H1 (cell line): Measurements from ENCODE around the gene CBL. TPM values are rescaled to one million over a fixed set of nuclear protein-coding genes. Genes with fewer than 3 reads are reported as not detected.

Source experiments
- CTCF ChIA-PET: fragments of 300-600 bp; sonication (Branson Sonifier 250); formaldehyde crosslinking; loops from one replicate; lab custom pipeline; 2021; ENCODE audit not compliant: partially characterized antibody; lab: Charles Lee
- POLR2A ChIA-PET: fragments of 300-600 bp; sonication (Branson Sonifier 250); formaldehyde crosslinking; loops from one replicate; lab custom pipeline; 2021; ENCODE audit warnings: inconsistent platforms; ENCODE audit not compliant: partially characterized antibody; lab: Charles Lee
- DNase-seq, 2 experiments: peaks; one replicate each; pipeline versions ENCODE4 v3.0.0 to v3.0.0-alpha.2; 2010 to 2022; ENCODE audit warnings: low spot score in 2 of 2, low read depth in 1 of 2, mixed read lengths in 1 of 2
- FAIRE-seq: peaks from 2 replicates; lab custom pipeline; 2011; peaks lifted over from hg19 to GRCh38; lab: Jason Lieb, UNC
- H2AFZ ChIP-seq: 2 replicates; pipeline ENCODE4 v1.8.1; 2012; ENCODE audit warnings: low read length, inconsistent platforms
- H2AK5ac ChIP-seq: 2 replicates; pipeline ENCODE4 v1.6.1; 2013; ENCODE audit warnings: low read depth, low read length
- H2BK120ac ChIP-seq: replicated peaks from 2 replicates; pipeline ENCODE3; 2013; ENCODE audit warnings: low read depth, low read length, inconsistent platforms
- H2BK12ac ChIP-seq: 2 replicates; pipeline ENCODE4 v1.6.1; 2013; ENCODE audit warnings: low read depth, low read length
- H2BK15ac ChIP-seq: 2 replicates; pipeline ENCODE4 v1.6.1; 2013; ENCODE audit warnings: low read length
- H2BK20ac ChIP-seq: 2 replicates; pipeline ENCODE4 v1.6.1; 2013; ENCODE audit warnings: low read length
- H2BK5ac ChIP-seq: 2 replicates; pipeline ENCODE4 v1.6.1; 2013; ENCODE audit warnings: low read depth, low read length
- H3K14ac ChIP-seq: 2 replicates; pipeline ENCODE4 v1.6.1; 2013; ENCODE audit warnings: inconsistent platforms; ENCODE audit not compliant: insufficient read length
- H3K18ac ChIP-seq: 2 replicates; pipeline ENCODE4 v1.6.1; 2013; ENCODE audit warnings: low read length; ENCODE audit errors: extremely low read depth
- H3K23ac ChIP-seq: 2 replicates; pipeline ENCODE4 v1.6.1; 2013; ENCODE audit warnings: inconsistent platforms; ENCODE audit not compliant: insufficient read length
- H3K23me2 ChIP-seq: 2 replicates; pipeline ENCODE4 v1.6.1; 2013; ENCODE audit warnings: low read depth, low read length
- H3K27ac ChIP-seq: 2 replicates; pipeline ENCODE4 v1.6.1; 2011; ENCODE audit warnings: low read depth, low read length, inconsistent platforms
- H3K27me3 ChIP-seq, 4 experiments: replicated peaks in 1 of 4; 1 replicate in 1 of 4; 2 replicates in 3 of 4; pipeline versions ENCODE4 v1.6.1 to v1.8.1; 2011 to 2013; ENCODE audit warnings: low read length in 3 of 4, mild to moderate bottlenecking in 3 of 4, inconsistent platforms in 2 of 4, mixed read lengths in 2 of 4, moderate library complexity in 1 of 4; ENCODE audit not compliant: control insufficient read depth in 3 of 4, insufficient read depth in 3 of 4; ENCODE audit errors: extremely low read depth in 1 of 4
- H3K36me3 ChIP-seq, 4 experiments: 2 replicates each; pipeline versions ENCODE4 v1.6.1 to v1.8.1; 2011 to 2013; ENCODE audit warnings: mild to moderate bottlenecking in 4 of 4, low read length in 3 of 4, moderate library complexity in 2 of 4, control low read depth in 1 of 4, inconsistent platforms in 1 of 4; ENCODE audit not compliant: insufficient read depth in 4 of 4, control insufficient read depth in 2 of 4
- H3K4ac ChIP-seq: replicated peaks from 2 replicates; pipeline ENCODE3; 2013; ENCODE audit warnings: low read length, low read depth, mixed read lengths, inconsistent platforms; ENCODE audit not compliant: insufficient read length
- H3K4me1 ChIP-seq, 4 experiments: replicated peaks in 1 of 4; 1 replicate in 1 of 4; 2 replicates in 3 of 4; pipeline versions ENCODE4 v1.6.1 to v1.8.1; 2011 to 2013; ENCODE audit warnings: low read length in 3 of 4, inconsistent platforms in 2 of 4, mixed read lengths in 1 of 4; ENCODE audit not compliant: insufficient read depth in 4 of 4, control insufficient read depth in 3 of 4
- H3K4me2 ChIP-seq, 2 experiments: 2 replicates each; pipeline versions ENCODE4 v1.6.1 to v1.8.1; 2011 to 2013; ENCODE audit warnings: low read depth in 2 of 2, low read length in 2 of 2, control low read depth in 1 of 2, inconsistent platforms in 1 of 2, mild to moderate bottlenecking in 1 of 2; ENCODE audit not compliant: insufficient read depth in 1 of 2
- H3K4me3 ChIP-seq, 4 experiments: fragments of 200-600, 300-600 bp in 1 of 4; sonication (generic), shearing (Covaris generic), sonication (Bioruptor Twin) in 1 of 4; 2 replicates each; pipeline versions ENCODE4 v1.5.1 to v1.8.1; 2011 to 2016; ENCODE audit warnings: low read length in 4 of 4, low read depth in 3 of 4, control low read depth in 2 of 4, inconsistent platforms in 2 of 4, mild to moderate bottlenecking in 2 of 4, mixed read lengths in 1 of 4, moderate library complexity in 1 of 4; ENCODE audit not compliant: insufficient read depth in 2 of 4; ENCODE audit errors: extremely low read depth in 1 of 4
- H3K56ac ChIP-seq: replicated peaks from 2 replicates; pipeline ENCODE3; 2013; ENCODE audit warnings: low read depth, mild to moderate bottlenecking, mixed read lengths, low read length, inconsistent platforms; ENCODE audit not compliant: insufficient read length
- H3K79me1 ChIP-seq: 2 replicates; pipeline ENCODE4 v1.6.1; 2013; ENCODE audit warnings: low read depth, low read length, control low read depth
- H3K79me2 ChIP-seq, 2 experiments: 2 replicates each; pipeline versions ENCODE4 v1.6.1 to v1.8.1; 2012 to 2013; ENCODE audit warnings: low read length in 2 of 2, mild to moderate bottlenecking in 2 of 2, inconsistent platforms in 1 of 2; ENCODE audit not compliant: insufficient read depth in 2 of 2, control insufficient read depth in 1 of 2
- H3K9ac ChIP-seq, 4 experiments: replicated peaks in 1 of 4; 1 replicate in 1 of 4; 2 replicates in 3 of 4; pipeline versions ENCODE4 v1.6.1 to v1.8.1; 2011 to 2013; ENCODE audit warnings: low read depth in 3 of 4, low read length in 3 of 4, control low read depth in 2 of 4, mild to moderate bottlenecking in 2 of 4, moderate library complexity in 2 of 4, inconsistent platforms in 1 of 4; ENCODE audit errors: extremely low read depth in 1 of 4
- H3K9me3 ChIP-seq, 2 experiments: 2 replicates each; pipeline versions ENCODE4 v1.6.1 to v1.8.1; 2012 to 2013; ENCODE audit warnings: mild to moderate bottlenecking in 2 of 2, moderate library complexity in 2 of 2, control low read depth in 1 of 2, inconsistent platforms in 1 of 2, low read depth in 1 of 2, low read length in 1 of 2, mixed read lengths in 1 of 2; ENCODE audit not compliant: insufficient read depth in 2 of 2
- H4K20me1 ChIP-seq, 2 experiments: replicated peaks in 1 of 2; 2 replicates each; pipeline versions ENCODE3 to v1.8.1; 2011 to 2013; ENCODE audit warnings: inconsistent platforms in 2 of 2, low read length in 2 of 2, mild to moderate bottlenecking in 1 of 2; ENCODE audit not compliant: insufficient read depth in 2 of 2, control insufficient read depth in 1 of 2
- H4K5ac ChIP-seq: 2 replicates; pipeline ENCODE4 v1.6.1; 2013; ENCODE audit warnings: low read length, low read depth, mixed read lengths, inconsistent platforms; ENCODE audit not compliant: insufficient read length
- H4K8ac ChIP-seq: 2 replicates; pipeline ENCODE4 v1.8.0; 2013; ENCODE audit warnings: mild to moderate bottlenecking, moderate library complexity, low read length, inconsistent platforms; ENCODE audit not compliant: insufficient read depth; ENCODE audit errors: extremely low read depth
- H4K91ac ChIP-seq: replicated peaks from 2 replicates; pipeline ENCODE3; 2013; ENCODE audit warnings: low read length, mixed read lengths, inconsistent platforms; ENCODE audit not compliant: insufficient read length
- MAFK ChIP-seq: IDR thresholded peaks from 2 replicates; pipeline ENCODE4 v1.6.1; 2012; ENCODE audit warnings: low read depth, mild to moderate bottlenecking, improper control_type of control experiment, low read length
- PHF8 ChIP-seq: fragments of 200-600 bp; sonication (generic); conservative IDR thresholded peaks from 2 replicates; pipeline ENCODE4 v1.7.1; 2012; ENCODE audit warnings: low read depth, mild to moderate bottlenecking, inconsistent platforms, low read length, moderate library complexity
- SP2 ChIP-seq: IDR thresholded peaks from 2 replicates; pipeline ENCODE4 v1.6.1; 2012; ENCODE audit warnings: mild to moderate bottlenecking, low read length, inconsistent platforms
- TBP ChIP-seq: IDR thresholded peaks from 2 replicates; pipeline ENCODE4 v1.6.1; 2011; ENCODE audit warnings: low read depth, low read length, improper control_type of control experiment
- TEAD4 ChIP-seq: IDR thresholded peaks from 2 replicates; pipeline ENCODE4 v1.6.1; 2012; ENCODE audit warnings: low read depth, low read length, inconsistent platforms, mixed read lengths
- YY1 ChIP-seq: IDR thresholded peaks from 2 replicates; pipeline ENCODE4 v1.6.1; 2011; ENCODE audit warnings: low read depth, mild to moderate bottlenecking, low read length
- WGBS, 2 experiments: shearing (Covaris generic) in 1 of 2; methylation state at CpG; one replicate each; pipeline versions ENCODE4 v1.1.6 to v1.1.7; 2013 to 2015; ENCODE audit warnings: low lambda C conversion rate in 2 of 2, mixed read lengths in 2 of 2, inconsistent platforms in 1 of 2, low coverage in 1 of 2, missing lambda C conversion rate in 1 of 2; ENCODE audit not compliant: insufficient replicate concordance in 2 of 2, insufficient coverage in 1 of 2, insufficient read length in 1 of 2; ENCODE audit errors: extremely low coverage in 1 of 2, missing lambda C conversion rate in 1 of 2; 5-methylcytosine and 5-hydroxymethylcytosine counted together
- polyA plus RNA-seq, 7 experiments: library from polyadenylated mRNA; depleted of rRNA in 3 of 7; stranded (reverse) in 5 of 7; unstranded in 2 of 7; fragments of >200 nt in 5 of 7; fragments of 200-250 nt in 2 of 7; gene quantifications; 1 replicate in 5 of 7; 2 replicates in 1 of 7; 4 replicates in 1 of 7; pipeline versions ENCODE4 v1.2.1 to v1.2.3, GENCODE V29; 2011 to 2013; ENCODE audit warnings: missing spikeins in 2 of 7, mixed read lengths in 2 of 7
- total RNA-seq: library from RNA; stranded (reverse); fragmentation: NEBNext Ultra II Directional; extraction: Animal tissue kit (Norgen Biotek cat#: 25700); gene quantifications from 2 replicates; pipeline ENCODE4 v1.2.1, GENCODE V29; 2021
- TF ChIP-seq, protein P1 (sequence below): IDR thresholded peaks from 2 replicates; pipeline ENCODE4 v1.6.1; 2011; ENCODE audit warnings: low read depth, mild to moderate bottlenecking, low read length; ENCODE audit not compliant: insufficient read depth
- TF ChIP-seq, protein P2 (sequence below): IDR thresholded peaks from 2 replicates; pipeline ENCODE4 v1.6.1; 2012; ENCODE audit warnings: inconsistent platforms

Gene CBL
- total and polyA plus RNA-seq, 2 of the 8 experiments (the other 6 are each of a cell fraction or from before 2014, with no cell fraction given): 23.1 to 57.8 TPM

- peak overlapping the region; percentile 95 for H2BK5ac ChIP-seq
- peak overlapping the region; percentile 97 for H3K18ac ChIP-seq
- H3K4ac ChIP-seq: peak overlapping the region; percentile 72
- H4K91ac ChIP-seq: peak overlapping the region; percentile 94
- peak overlapping the region; percentile 73 for H3K56ac ChIP-seq
- FAIRE-seq (no peak), DNase-seq (peak in 1 of 2 experiments; percentile 81)
- peak overlapping the region; percentile 89; the same call in 1 of the 2 replicates for H3K27ac ChIP-seq
- 0 out of 2 replicates have a peak overlapping the region, but pooled peaks have one; percentile 39 for H2BK12ac ChIP-seq
- no peaks in the 10 kb centered on the region for H3K36me3 ChIP-seq
- no peak overlapping the region for H2AFZ ChIP-seq
- H2AK5ac ChIP-seq: peak overlapping the region; percentile 39; the same call in 1 of the 2 replicates
- peak overlapping the region; percentile 70 to 85 (median 80) for H3K9ac ChIP-seq
- peak overlapping the region; percentile 90; the same call in 1 of the 2 replicates for H4K8ac ChIP-seq
- no peaks in the 10 kb centered on the region for H3K27me3 ChIP-seq
- 0 out of 2 replicates have a peak, but pooled peaks cover 3% of the 10 kb centered on the region for H3K79me1 ChIP-seq
- peak overlapping the region; percentile 90 for H4K5ac ChIP-seq
- peak overlapping the region; percentile 75 to 96 for H3K4me2 ChIP-seq
- H4K20me1 ChIP-seq: peaks cover 5 to 9% of the 10 kb centered on the region in 2 experiments
- WGBS, 2 experiments: 0% methylated on average over 7 of the region's 41 CpGs; no CpG with 5 or more reads in 1 of the 2 experiments
- peaks cover 4 to 10% (median 6%) of the 10 kb centered on the region in 4 experiments; a peak in 6 of 7 replicates for H3K4me1 ChIP-seq
- peaks cover 23 to 50% of the 10 kb centered on the region in 2 experiments for H3K79me2 ChIP-seq
- H3K23ac ChIP-seq: no peak overlapping the region
- 0 out of 2 replicates have a peak overlapping the region, but pooled peaks have one; percentile 8 for H2BK15ac ChIP-seq
- ChIA-PET POLR2A (interaction anchor here (0.6 to 2.5 kb wide), 16 partner anchors 9 to 131 kb away, joined by 3 to 13 read pairs (median 4); partner anchors contain the start of gene HINFP), CTCF (interaction anchor here (0.7 to 20.1 kb wide), 15 partner anchors 10 to 131 kb away, joined by 3 to 367 read pairs (median 3); partner anchors contain the start of gene ABCG4)
- H3K4me3 ChIP-seq: peak overlapping the region; percentile 92 to 100 (median 94)
- no peak overlapping the region for H2BK20ac ChIP-seq
- H3K23me2 ChIP-seq: peaks cover 9% of the 10 kb centered on the region
- H3K14ac ChIP-seq: peak overlapping the region; percentile 99
- H2BK120ac ChIP-seq: no peak overlapping the region
- H3K9me3 ChIP-seq: no peaks in the 10 kb centered on the region
- TF ChIP-seq YY1 (0 out of 2 replicates have a peak, but pooled peaks have one; percentile 13), MAFK (no peak), SP2 (no peak), TEAD4 (no peak), PHF8 (0 out of 2 replicates have a peak, but pooled peaks have one; percentile 5), TBP (0 out of 2 replicates have a peak, but pooled peaks have one; percentile 4)
- TF ChIP-seq, protein P1, sequence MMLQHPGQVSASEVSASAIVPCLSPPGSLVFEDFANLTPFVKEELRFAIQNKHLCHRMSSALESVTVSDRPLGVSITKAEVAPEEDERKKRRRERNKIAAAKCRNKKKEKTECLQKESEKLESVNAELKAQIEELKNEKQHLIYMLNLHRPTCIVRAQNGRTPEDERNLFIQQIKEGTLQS: no peak
- TF ChIP-seq, protein P2, sequence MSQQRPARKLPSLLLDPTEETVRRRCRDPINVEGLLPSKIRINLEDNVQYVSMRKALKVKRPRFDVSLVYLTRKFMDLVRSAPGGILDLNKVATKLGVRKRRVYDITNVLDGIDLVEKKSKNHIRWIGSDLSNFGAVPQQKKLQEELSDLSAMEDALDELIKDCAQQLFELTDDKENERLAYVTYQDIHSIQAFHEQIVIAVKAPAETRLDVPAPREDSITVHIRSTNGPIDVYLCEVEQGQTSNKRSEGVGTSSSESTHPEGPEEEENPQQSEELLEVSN: 0 out of 2 replicates have a peak, but pooled peaks have one; percentile 8
Observed at GRCh38 chr11:119206511-119207414, 624 bp downstream of the CBL start.
